T-helper 1 cell treated with Interleukin-12 subunit alpha and Interleukin-12 subunit beta and Interleukin-4 antibody, amounts not matched to agents 30 ng/mL and 1 ng/mL, for 36 hours (primary cell): ENCODE data around the gene SYT7. TPM values are rescaled to one million over a fixed set of nuclear protein-coding genes. Genes with fewer than 3 reads are reported as not detected.
"Not testable (repeated sequence)": the region's sequence is repeated elsewhere in the genome, so short reads cannot be mapped to it uniquely, and the experiment has no call there.

Experiments
- intact Hi-C: fragments of 100-400 bp; cut with micrococcal nuclease; formaldehyde crosslinking; loops from one replicate; pipeline ENCODE4 v1.15.1; 2024
- total RNA-seq: library from RNA; stranded (reverse); gene quantifications from 2 replicates; pipeline ENCODE4 v1.2.3, GENCODE V29; 2022

The SYT7 gene
- not detected in 2 replicates for total RNA-seq

DNA sequence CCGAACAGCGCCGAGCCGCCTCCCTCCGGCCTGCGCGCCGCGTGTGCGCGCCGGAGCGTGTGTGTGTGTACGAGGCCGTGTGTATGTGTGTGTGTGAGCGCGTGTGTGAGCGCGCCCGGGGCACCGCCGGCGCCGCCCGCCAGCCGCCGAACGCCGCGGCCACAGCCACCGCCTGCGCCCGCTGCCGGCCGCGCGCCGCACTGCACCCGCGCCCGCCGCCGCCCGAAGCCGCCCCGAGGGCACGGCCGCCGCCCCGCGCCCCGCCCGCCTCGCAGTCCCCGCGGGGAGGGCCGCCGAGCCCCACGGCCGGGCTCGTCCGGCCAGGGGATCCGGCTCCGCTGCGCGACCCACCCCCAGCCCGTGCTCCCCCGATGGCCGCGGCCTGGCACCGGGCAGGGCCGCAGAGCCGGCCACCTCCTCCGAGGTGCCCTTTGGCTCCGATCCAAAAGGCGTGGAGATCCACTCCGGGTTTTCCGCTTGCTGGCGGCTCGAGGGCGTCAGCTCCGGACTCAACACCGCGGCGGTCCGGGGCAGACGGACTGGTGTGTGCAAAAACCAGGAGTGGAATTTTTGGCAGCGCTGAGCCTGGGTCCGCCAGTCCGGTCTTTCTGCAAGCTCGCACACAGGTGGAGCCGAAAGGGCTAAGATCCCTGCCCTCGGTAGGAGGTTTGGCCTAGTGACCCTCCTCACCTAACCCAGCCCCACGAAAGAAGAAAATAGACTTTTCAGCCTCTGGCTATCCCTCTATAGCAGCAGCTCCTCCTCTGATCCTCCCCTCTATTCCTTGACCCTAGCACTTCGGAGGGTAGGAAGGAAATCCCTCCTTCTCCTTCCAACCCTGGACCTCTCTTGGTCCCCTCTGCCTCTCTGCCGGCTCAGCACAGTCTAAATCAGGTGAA, at the start of gene SYT7:
TSS of gene SYT7 (minus strand) at position 47 of the 899 bp plus-strand sequence. CDS start 256 bp downstream, outside the sequence.
- intact Hi-C loops, result loop anchor here (1.0 to 10.0 kb wide), 5 partner anchors 14 to 444 kb away; partner anchors contain the start of genes CPSF7, DDB1, LRRC10B and TKFC

GRCh38 chr11:61630089-61630488, 49.2 kb upstream of the SYT7 start:
- intact Hi-C loops, result no loop called here

DNA sequence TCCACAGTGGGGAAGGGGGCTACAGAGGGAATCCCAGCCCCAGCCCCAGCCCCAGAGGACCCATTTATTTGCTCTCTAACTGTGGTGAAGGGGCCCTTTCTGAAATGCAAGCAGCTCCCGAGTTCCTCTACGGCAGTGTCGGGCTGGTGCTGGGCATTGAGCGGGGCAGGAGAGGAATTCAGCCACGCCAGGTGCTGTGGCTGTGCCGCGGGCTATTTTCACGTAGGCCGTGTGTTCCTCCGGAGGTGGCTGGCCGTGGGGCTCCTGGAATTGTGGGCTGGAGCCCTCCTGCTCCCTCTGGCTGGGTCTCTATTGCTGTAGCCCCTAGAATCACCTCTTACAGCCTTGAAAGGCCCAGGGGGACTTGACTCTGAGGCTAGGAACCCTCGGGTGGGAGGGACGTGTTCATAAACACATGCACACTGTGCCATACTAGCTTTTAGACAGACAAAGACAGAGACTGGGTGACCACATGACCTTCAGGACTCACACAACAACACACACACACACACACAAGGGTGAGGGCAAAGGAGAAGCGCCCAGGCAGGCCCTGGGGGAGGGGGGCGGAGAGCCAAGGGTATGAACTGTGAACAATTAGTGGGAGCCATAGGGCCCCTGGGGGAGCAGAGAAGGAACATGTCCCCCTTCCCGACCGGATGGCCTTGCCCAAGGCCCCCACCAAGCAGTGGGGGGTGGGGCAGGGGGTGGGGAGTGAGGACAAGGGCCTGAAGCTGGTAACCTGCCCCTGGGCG, 48.4 kb upstream of the SYT7 start:
- intact Hi-C loops, result no loop called here

- intact Hi-C loops, result no loop called here
Measured at GRCh38 chr11:61628662-61628970, 47.7 kb upstream of the SYT7 start.

DNA sequence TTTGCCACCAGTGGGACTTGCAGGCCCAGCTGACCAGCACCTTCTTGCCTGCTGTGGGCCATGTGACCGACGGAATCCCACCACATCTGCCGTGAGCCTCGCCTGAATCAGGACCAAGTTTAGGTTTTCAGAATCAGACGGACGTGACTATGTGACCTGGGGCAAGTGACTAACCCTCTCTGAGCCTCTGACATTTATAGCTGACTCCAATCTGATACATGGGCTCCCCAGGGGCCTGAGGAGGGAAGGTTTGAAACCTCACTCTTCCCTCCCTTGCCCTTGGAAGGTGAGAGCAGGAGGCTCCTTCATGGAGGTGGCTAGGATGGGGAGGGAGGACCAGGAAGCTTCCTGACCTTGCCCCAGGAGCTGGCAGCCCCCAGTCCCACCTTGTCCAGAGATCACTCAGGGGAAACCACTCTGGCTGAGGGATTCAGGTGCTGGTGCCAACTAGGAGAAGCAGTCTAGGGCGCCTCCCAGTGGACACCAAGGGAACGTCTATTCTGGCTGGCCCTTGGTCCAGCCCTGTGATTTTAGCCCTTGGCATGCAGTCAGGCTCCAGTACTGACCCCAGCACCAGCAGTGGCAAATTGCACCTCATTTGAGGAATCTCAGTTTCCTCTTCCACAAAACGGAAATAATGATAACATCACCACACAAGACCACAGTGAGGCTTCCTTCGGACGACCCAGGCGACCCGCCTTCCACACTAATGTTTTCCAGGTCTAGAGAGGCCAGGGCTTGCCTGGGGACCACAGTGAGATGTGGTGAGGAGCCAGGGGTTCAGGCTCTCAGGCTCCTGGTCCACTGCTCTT, 47.2 kb upstream of the SYT7 start:
- intact Hi-C loops, result no loop called here

- intact Hi-C loops, result no loop called here
Measured at GRCh38 chr11:61626580-61627380, 45.9 kb upstream of the SYT7 start.

DNA sequence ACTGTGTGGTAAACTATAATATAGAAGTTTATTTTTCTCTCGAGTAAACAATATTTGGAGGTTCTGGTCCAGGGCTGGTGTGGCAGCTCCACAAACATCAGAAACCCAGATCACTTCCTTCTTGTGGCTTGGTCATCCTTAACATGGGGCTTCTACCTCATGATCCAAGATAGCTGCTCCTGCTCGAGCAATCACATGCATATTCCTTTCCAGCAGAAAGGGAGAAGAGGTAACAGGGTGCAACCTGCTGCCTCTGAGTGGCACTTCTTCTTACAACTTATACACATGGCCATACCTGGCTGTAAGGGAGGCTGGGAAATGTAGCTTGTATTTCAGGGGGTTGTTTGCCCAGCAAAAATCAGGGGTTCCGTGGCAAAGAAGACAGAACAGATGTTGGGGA, 44.6 kb upstream of the SYT7 start:
- intact Hi-C loops, result no loop called here

GRCh38 chr11:61621917-61622585, 41.2 kb upstream of the SYT7 start:
- intact Hi-C loops, result no loop called here

- intact Hi-C loops, result no loop called here
Measured at GRCh38 chr11:61619471-61620226, 38.8 kb upstream of the SYT7 start.

- intact Hi-C loops, result no loop called here
Measured at GRCh38 chr11:61618978-61619377, 38.1 kb upstream of the SYT7 start.

- intact Hi-C loops, result no loop called here
Measured at GRCh38 chr11:61617515-61617914, 36.6 kb upstream of the SYT7 start.

- intact Hi-C loops, result no loop called here
Measured at GRCh38 chr11:61616434-61616833, 35.6 kb upstream of the SYT7 start.

GRCh38 chr11:61614782-61615181, 33.9 kb upstream of the SYT7 start:
- intact Hi-C loops, result not testable (repeated sequence)

GRCh38 chr11:61613870-61614269, 33.0 kb upstream of the SYT7 start:
- intact Hi-C loops, result no loop called here

DNA sequence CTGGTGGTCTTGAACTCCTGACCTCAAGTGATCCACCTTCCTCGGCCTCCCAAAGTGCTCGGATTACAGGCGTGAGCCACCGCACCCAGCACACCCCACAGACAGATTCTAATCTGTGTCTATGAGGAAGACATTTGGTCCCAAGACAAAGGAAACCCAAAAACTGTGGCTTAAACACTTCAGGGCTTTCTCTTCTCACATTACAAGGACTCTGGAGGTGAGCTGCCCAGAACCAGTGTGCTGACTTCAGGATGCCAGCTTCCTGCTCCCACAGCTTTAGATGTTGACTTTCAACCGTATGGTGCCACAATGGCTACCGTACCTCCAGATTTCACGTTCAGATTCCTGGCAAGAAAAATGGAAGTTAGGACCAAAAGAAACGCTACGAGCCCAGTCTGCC, 32.2 kb upstream of the SYT7 start:
- intact Hi-C loops, result no loop called here

- intact Hi-C loops, result no loop called here
Measured at GRCh38 chr11:61611309-61611708, 30.4 kb upstream of the SYT7 start.

GRCh38 chr11:61610905-61611304, 30.0 kb upstream of the SYT7 start:
- intact Hi-C loops, result no loop called here

- intact Hi-C loops, result no loop called here
Measured at GRCh38 chr11:61609980-61610366, 29.1 kb upstream of the SYT7 start.
